ENCODE results near the gene TBC1D14. TPM values are rescaled to one million over a fixed set of nuclear protein-coding genes. Genes with fewer than 3 reads are reported as not detected.
"Not testable (repeated sequence)": the region's sequence is repeated elsewhere in the genome, so short reads cannot be mapped to it uniquely, and the experiment has no call there.

The TBC1D14 gene
- total and polyA plus RNA-seq, 2 of the 8 experiments (the other 6 are each of a cell fraction or from before 2014, with no cell fraction given): 45.6 to 48.2 TPM

- TF ChIP-seq SIX5 (IDR thresholded peaks at IDR 0.05; ENCODE audit: low read depth, low read length): no peak
Observed at GRCh38 chr4:6905516-6906445, 3.8 kb upstream of the TBC1D14 start (continued).

- not testable (repeated sequence) for H3K14ac ChIP-seq (ENCODE audit: insufficient read length); H3K4ac ChIP-seq (replicated peaks; ENCODE audit: insufficient read length, low read depth, low read length); H3K23ac ChIP-seq (ENCODE audit: insufficient read length); H3K9ac ChIP-seq (replicated peaks in 1 of 4; ENCODE audit: extremely low read depth in 1 of 4, low read depth in 3 of 4, low read length in 3 of 4); H2BK15ac ChIP-seq (ENCODE audit: low read length); H4K5ac ChIP-seq (ENCODE audit: insufficient read length, low read depth, low read length); H2BK12ac ChIP-seq (ENCODE audit: low read depth, low read length); H3K4me3 ChIP-seq (ENCODE audit: extremely low read depth in 1 of 4, insufficient read depth in 2 of 4, low read depth in 3 of 4, low read length in 4 of 4); FAIRE-seq; H3K18ac ChIP-seq (ENCODE audit: extremely low read depth, low read length); H3K9me3 ChIP-seq (ENCODE audit: insufficient read depth in 2 of 2, low read depth in 1 of 2, low read length in 1 of 2); H2AFZ ChIP-seq (ENCODE audit: low read length); H3K27ac ChIP-seq (ENCODE audit: low read depth, low read length); H2BK120ac ChIP-seq (replicated peaks; ENCODE audit: low read depth, low read length); H4K20me1 ChIP-seq (replicated peaks in 1 of 2; ENCODE audit: control insufficient read depth in 1 of 2, insufficient read depth in 2 of 2, low read length in 2 of 2); H2BK5ac ChIP-seq (ENCODE audit: low read depth, low read length); H4K8ac ChIP-seq (ENCODE audit: extremely low read depth, insufficient read depth, low read length); H3K4me2 ChIP-seq (ENCODE audit: insufficient read depth in 1 of 2, low read depth in 2 of 2, low read length in 2 of 2); H2AK5ac ChIP-seq (ENCODE audit: low read depth, low read length); DNase-seq (ENCODE audit: low read depth in 1 of 2, low spot score in 2 of 2); H3K79me1 ChIP-seq (ENCODE audit: low read depth, low read length); H4K91ac ChIP-seq (replicated peaks; ENCODE audit: insufficient read length, low read length); H3K56ac ChIP-seq (replicated peaks; ENCODE audit: insufficient read length, low read depth, low read length); H3K36me3 ChIP-seq (ENCODE audit: control insufficient read depth in 2 of 4, insufficient read depth in 4 of 4, low read length in 3 of 4); H2BK20ac ChIP-seq (ENCODE audit: low read length)
- POLR2A ChIA-PET (ENCODE audit: partially characterized antibody): interaction anchor here (4.4 kb wide), 1 partner anchor 39 kb away, joined by 22 read pairs; no protein-coding TSS in a partner anchor
- Histone ChIP-seq H3K4me1 (replicated peaks in 1 of 4; ENCODE audit: control insufficient read depth in 3 of 4, insufficient read depth in 4 of 4, low read length in 3 of 4) (peaks cover 3 to 25% (median 11%) of the 10 kb centered on the region in 4 experiments), H3K79me2 (ENCODE audit: control insufficient read depth in 1 of 2, insufficient read depth in 2 of 2, low read length in 2 of 2) (peaks cover 0 to 10% of the 10 kb centered on the region in 2 experiments; a peak in 2 of 4 replicates), H3K23me2 (ENCODE audit: low read depth, low read length) (peaks cover 11% of the 10 kb centered on the region), H3K27me3 (replicated peaks in 1 of 4; ENCODE audit: control insufficient read depth in 3 of 4, extremely low read depth in 1 of 4, insufficient read depth in 3 of 4, low read length in 3 of 4) (peaks cover 0 to 14% (median 5%) of the 10 kb centered on the region in 4 experiments; a peak in 4 of 7 replicates)
- CTCF ChIA-PET (ENCODE audit: partially characterized antibody): interaction anchor here (0.7 to 4.2 kb wide), 13 partner anchors 10 to 167 kb away, joined by 3 to 28 read pairs (median 4); partner anchors contain the start of gene TADA2B
- 79% methylated on average over 5 of the region's 6 CpGs; no CpG with 5 or more reads in 1 of the 2 experiments for WGBS, 2 experiments (ENCODE audit: extremely low coverage in 1 of 2, insufficient coverage in 1 of 2, insufficient read length in 1 of 2, insufficient replicate concordance in 2 of 2, low coverage in 1 of 2, low lambda C conversion rate in 2 of 2, missing lambda C conversion rate in 1 of 2)
Observed at GRCh38 chr4:6906486-6906885, 3.1 kb upstream of the TBC1D14 start.
